OCI-LY7 (cell line): Measurements from ENCODE around the gene WDR90. TPM values are rescaled to one million over a fixed set of nuclear protein-coding genes. Genes with fewer than 3 reads are reported as not detected.
A peak's percentile ranks its signal among the peaks of the same experiment; 100 is the strongest.

ENCODE experiments used
- BruUV-seq: library from RNA; stranded (reverse); fragments of 400-500 nt; replicated peaks from 2 replicates; lab custom pipeline; 2021; lab: Mats Ljungman, UMichigan
- CTCF ChIA-PET: fragments of 300-600 bp; sonication (Branson Sonifier 250); formaldehyde crosslinking; loops from one replicate; lab custom pipeline; 2022; ENCODE audit warnings: antibody characterized with exemption; ENCODE audit not compliant: unreplicated experiment; lab: Charles Lee
- POLR2A ChIA-PET: fragments of 300-600 bp; sonication (Branson Sonifier 250); formaldehyde crosslinking; loops from one replicate; lab custom pipeline; 2022; ENCODE audit warnings: antibody characterized with exemption; lab: Charles Lee
- DNase-seq: peaks from one replicate; pipeline ENCODE4 v3.0.0-alpha.2; 2015; ENCODE audit warnings: low spot score
- H2AFZ ChIP-seq: fragments of 200-600 bp; sonication (generic), shearing (Covaris generic); 2 replicates; pipeline ENCODE4 v1.6.1; 2014; ENCODE audit warnings: mild to moderate bottlenecking, antibody characterized with exemption, low read length, moderate library complexity
- H3K27ac ChIP-seq: fragments of 200-600 bp; sonication (generic); 2 replicates; pipeline ENCODE4 v1.5.1; 2014; ENCODE audit warnings: mixed run types, low read depth, mild to moderate bottlenecking, moderate library complexity, low read length, inconsistent platforms; ENCODE audit not compliant: poor library complexity, severe bottlenecking
- H3K36me3 ChIP-seq: fragments of 200-600 bp; sonication (generic); 2 replicates; pipeline ENCODE4 v1.6.1; 2014; ENCODE audit warnings: mild to moderate bottlenecking, antibody characterized with exemption, low read length, moderate library complexity, mixed read lengths; ENCODE audit not compliant: insufficient read depth
- H3K4me1 ChIP-seq: fragments of 200-600 bp; sonication (generic); 2 replicates; pipeline ENCODE4 v1.5.1; 2014; ENCODE audit warnings: mild to moderate bottlenecking, low read length; ENCODE audit not compliant: insufficient read depth, poor library complexity, severe bottlenecking
- H3K4me2 ChIP-seq: fragments of 200-600 bp; sonication (generic); 2 replicates; pipeline ENCODE4 v1.6.1; 2014; ENCODE audit warnings: mild to moderate bottlenecking, low read length
- H3K4me3 ChIP-seq: fragments of 200-600 bp; sonication (generic); 2 replicates; pipeline ENCODE4 v1.5.1; 2014; ENCODE audit warnings: mild to moderate bottlenecking, low read depth, low read length; ENCODE audit not compliant: poor library complexity, severe bottlenecking
- H3K79me2 ChIP-seq: fragments of 200-600 bp; sonication (generic); 2 replicates; pipeline ENCODE4 v1.6.1; 2016; ENCODE audit warnings: low read depth, mild to moderate bottlenecking, low read length, moderate library complexity, mixed read lengths; ENCODE audit not compliant: insufficient read depth
- H3K9me2 ChIP-seq: fragments of 200-600 bp; sonication (generic); 2 replicates; pipeline ENCODE4 v1.6.1; 2016; ENCODE audit warnings: mild to moderate bottlenecking, low read length, mixed read lengths; ENCODE audit not compliant: insufficient read depth
- H3K9me3 ChIP-seq: fragments of 200-600 bp; sonication (generic); 2 replicates; pipeline ENCODE4 v1.6.1; 2014; ENCODE audit warnings: mild to moderate bottlenecking, mixed run types, low read length, mixed read lengths
- H4K20me1 ChIP-seq: fragments of 200-600 bp; sonication (generic); 2 replicates; pipeline ENCODE4 v1.6.1; 2014; ENCODE audit warnings: mild to moderate bottlenecking, antibody characterized with exemption, low read length, moderate library complexity, mixed read lengths; ENCODE audit not compliant: insufficient read depth
- EZH2phosphoT487 ChIP-seq: fragments of 200-600 bp; sonication (generic); IDR thresholded peaks from 2 replicates; pipeline ENCODE4 v1.6.1; 2018; ENCODE audit warnings: low read depth, borderline replicate concordance, mild to moderate bottlenecking, mixed run types, antibody characterized with exemption, low read length, moderate library complexity, mixed read lengths
- intact Hi-C: fragments of 100-400 bp; cut with micrococcal nuclease; formaldehyde crosslinking; loops from one replicate; pipeline ENCODE4 v1.10.0; 2022; ENCODE audit not compliant: unreplicated experiment
- total RNA-seq, 2 experiments: library from RNA; depleted of rRNA in 1 of 2; stranded (reverse); fragments of >200 nt in 1 of 2; shearing (Covaris generic) in 1 of 2; gene quantifications; 2 replicates each; pipeline ENCODE4 v1.2.3, GENCODE V29; 2014 to 2022
- TF ChIP-seq, protein P1 (sequence below): fragments of 200-600 bp; sonication (generic); conservative IDR thresholded peaks from 2 replicates; pipeline ENCODE4 v1.5.1; 2014; ENCODE audit warnings: mild to moderate bottlenecking, antibody characterized with exemption, low read length, moderate library complexity, mixed read lengths

The WDR90 gene
- total RNA-seq, 2 experiments from 2014 or later: 110 to 153 TPM

DNA sequence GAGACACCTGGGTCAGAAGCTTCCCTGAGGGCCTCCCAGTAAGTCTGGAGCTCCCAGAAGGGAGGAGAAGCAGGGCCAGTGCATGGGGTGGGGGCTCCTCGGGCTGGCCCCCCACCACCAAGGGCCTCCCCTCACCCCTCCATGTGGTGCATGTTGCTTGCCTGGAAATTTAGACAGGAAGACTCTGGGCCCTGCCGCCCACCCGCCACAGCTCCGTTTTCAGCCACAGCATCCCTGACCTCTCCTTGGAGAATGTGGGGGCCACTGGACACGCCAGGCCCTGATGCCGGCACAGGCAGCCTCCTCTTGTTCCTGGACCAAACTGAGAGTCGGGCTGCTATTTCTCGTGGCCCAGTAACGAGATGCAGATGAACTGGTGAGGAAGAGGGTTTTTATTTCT, 10.3 kb upstream of the WDR90 start:
- ChIA-PET CTCF (no interaction called here), POLR2A (no interaction called here)
- no peak for DNase-seq
- Histone ChIP-seq H3K79me2 (peaks cover 8% of the 10 kb centered on the region; the same call in 1 of the 2 replicates), H3K9me3 (no peaks in the 10 kb centered on the region), H3K27ac (peak overlapping the region; percentile 73), H3K36me3 (peaks cover 8% of the 10 kb centered on the region; the same call in 1 of the 2 replicates), H3K9me2 (no peaks in the 10 kb centered on the region), H2AFZ (peak overlapping the region; percentile 84), H3K4me2 (peak overlapping the region; percentile 70), H4K20me1 (no peaks in the 10 kb centered on the region), H3K4me3 (peak overlapping the region; percentile 41), H3K4me1 (peaks cover 54% of the 10 kb centered on the region)
- BruUV-seq: no TSS peak
- intact Hi-C loops: no loop called here
- TF ChIP-seq, protein P1, sequence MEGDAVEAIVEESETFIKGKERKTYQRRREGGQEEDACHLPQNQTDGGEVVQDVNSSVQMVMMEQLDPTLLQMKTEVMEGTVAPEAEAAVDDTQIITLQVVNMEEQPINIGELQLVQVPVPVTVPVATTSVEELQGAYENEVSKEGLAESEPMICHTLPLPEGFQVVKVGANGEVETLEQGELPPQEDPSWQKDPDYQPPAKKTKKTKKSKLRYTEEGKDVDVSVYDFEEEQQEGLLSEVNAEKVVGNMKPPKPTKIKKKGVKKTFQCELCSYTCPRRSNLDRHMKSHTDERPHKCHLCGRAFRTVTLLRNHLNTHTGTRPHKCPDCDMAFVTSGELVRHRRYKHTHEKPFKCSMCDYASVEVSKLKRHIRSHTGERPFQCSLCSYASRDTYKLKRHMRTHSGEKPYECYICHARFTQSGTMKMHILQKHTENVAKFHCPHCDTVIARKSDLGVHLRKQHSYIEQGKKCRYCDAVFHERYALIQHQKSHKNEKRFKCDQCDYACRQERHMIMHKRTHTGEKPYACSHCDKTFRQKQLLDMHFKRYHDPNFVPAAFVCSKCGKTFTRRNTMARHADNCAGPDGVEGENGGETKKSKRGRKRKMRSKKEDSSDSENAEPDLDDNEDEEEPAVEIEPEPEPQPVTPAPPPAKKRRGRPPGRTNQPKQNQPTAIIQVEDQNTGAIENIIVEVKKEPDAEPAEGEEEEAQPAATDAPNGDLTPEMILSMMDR: no peak
- no peak for TF ChIP-seq EZH2phosphoT487

DNA sequence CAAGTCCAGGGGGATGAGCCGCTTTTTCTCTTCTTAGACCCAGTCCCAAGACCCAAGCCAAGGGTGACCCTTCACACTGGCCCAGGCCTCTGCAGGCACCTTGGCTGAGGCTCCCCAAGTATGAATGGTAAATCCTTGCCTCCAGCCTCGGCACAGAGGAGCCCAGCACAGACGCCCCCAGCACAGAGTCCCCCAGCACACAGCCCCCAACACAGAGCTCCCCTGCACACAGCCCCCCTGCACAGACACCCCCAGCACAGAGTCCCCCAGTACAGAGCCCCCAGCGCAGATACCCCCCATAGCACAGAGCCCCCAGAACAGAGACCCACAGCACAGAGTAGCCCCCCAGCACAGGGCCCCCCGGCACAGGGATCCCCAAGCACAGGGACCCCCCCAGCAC, 8.6 kb upstream of the WDR90 start:
- peak overlapping the region; percentile 89 for H3K4me2 ChIP-seq
- ChIA-PET POLR2A (no interaction called here), CTCF (no interaction called here)
- intact Hi-C loops: no loop called here
- no peak overlapping the region for H2AFZ ChIP-seq
- H3K27ac ChIP-seq: no peak overlapping the region
- peaks cover 3% of the 10 kb centered on the region; the same call in 1 of the 2 replicates for H3K79me2 ChIP-seq
- peaks cover 48% of the 10 kb centered on the region for H3K4me1 ChIP-seq
- no TSS peak for BruUV-seq
- H3K4me3 ChIP-seq: peak overlapping the region; percentile 78
- TF ChIP-seq, protein P1: no peak
- no peak for TF ChIP-seq EZH2phosphoT487
- no peaks in the 10 kb centered on the region for H3K9me3 ChIP-seq
- no peaks in the 10 kb centered on the region for H3K36me3 ChIP-seq
- H4K20me1 ChIP-seq: no peaks in the 10 kb centered on the region
- DNase-seq: no peak
- no peaks in the 10 kb centered on the region for H3K9me2 ChIP-seq

DNA sequence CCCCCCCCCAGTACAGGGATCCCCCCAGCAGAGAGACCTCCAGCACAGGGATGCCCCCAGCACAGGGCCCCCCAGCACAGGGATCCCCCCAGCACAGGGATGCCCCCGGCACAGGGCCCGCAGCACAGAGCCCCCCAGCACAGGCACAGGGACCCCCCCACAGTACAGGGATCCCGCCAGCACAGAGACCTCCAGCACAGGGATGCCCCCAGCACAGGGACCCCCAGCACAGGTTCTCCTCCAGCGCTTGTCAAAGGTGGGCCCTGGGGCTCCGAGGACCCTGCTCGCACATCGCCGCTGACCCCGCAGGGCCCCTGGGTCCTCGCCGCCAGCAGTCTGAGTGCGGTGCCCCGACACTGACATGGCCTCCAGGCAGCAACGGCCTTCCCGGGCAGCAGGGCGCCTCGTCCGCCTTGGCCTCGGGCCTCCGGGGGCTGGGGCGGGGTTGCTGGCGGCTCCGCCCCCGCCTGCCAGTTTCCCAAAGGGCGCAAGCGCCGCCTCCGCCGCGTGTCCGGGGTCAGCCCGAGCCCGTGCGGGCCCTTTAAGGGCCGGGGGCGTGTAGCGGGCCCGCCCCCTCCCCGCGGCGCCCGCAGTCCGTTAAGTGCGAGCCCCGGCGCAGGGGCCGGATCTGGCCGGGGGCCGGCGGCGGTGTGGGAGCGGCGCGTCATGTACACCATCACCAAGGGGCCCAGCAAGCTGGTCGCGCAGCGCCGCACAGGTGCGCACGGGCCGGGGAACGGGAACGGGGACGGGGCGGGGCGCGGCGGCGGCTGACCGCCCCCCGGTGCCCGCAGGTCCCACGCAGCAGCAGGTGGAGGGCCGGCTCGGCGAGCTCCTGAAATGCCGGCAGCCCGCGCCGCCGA, 7.6 kb upstream of the WDR90 start, which contains the start of gene MCRIP2:
MCRIP2 (plus strand) TSS at position 503 of the 863 bp plus-strand sequence; CDS start at position 667, 164 bp downstream.
- Histone ChIP-seq H3K4me3 (peak within 1 kb of the TSS; percentile 78), H3K4me2 (peak within 1 kb of the TSS; percentile 89), H3K9me2 (no peaks in the 10 kb centered on the region), H3K9me3 (no peaks in the 10 kb centered on the region), H3K4me1 (peaks cover 48% of the 10 kb centered on the region), H4K20me1 (no peaks in the 10 kb centered on the region), H2AFZ (peak within 1 kb of the TSS; percentile 74), H3K27ac (peak within 1 kb of the TSS; percentile 40), H3K79me2 (no peaks in the 10 kb centered on the region; the same call in 1 of the 2 replicates), H3K36me3 (no peaks in the 10 kb centered on the region)
- CTCF ChIA-PET: no interaction called here
- no TSS peak for BruUV-seq
- peak; percentile 85 for DNase-seq
- TF ChIP-seq, protein P1: no peak
- TF ChIP-seq EZH2phosphoT487: no peak
- POLR2A ChIA-PET: no interaction called here
- intact Hi-C loops: no loop called here
